GM19468 (cell line): ENCODE results near the gene SULT2B1.
"Not testable (repeated sequence)": the region's sequence is repeated elsewhere in the genome, so short reads cannot be mapped to it uniquely, and the experiment has no call there.

Experiments
- ATAC-seq: cut with Tn5 transposase; IDR thresholded peaks from one replicate; pipeline ENCODE4 v1.9.1; 2021; ENCODE audit warnings: mild to moderate bottlenecking, moderate library complexity, moderate number of reproducible peaks; ENCODE audit not compliant: unreplicated experiment; ENCODE audit errors: extremely low read depth

Gene SULT2B1

GRCh38 chr19:48631225-48631624 lies 79.3 kb downstream of the SULT2B1 start:
- no peak for ATAC-seq

DNA sequence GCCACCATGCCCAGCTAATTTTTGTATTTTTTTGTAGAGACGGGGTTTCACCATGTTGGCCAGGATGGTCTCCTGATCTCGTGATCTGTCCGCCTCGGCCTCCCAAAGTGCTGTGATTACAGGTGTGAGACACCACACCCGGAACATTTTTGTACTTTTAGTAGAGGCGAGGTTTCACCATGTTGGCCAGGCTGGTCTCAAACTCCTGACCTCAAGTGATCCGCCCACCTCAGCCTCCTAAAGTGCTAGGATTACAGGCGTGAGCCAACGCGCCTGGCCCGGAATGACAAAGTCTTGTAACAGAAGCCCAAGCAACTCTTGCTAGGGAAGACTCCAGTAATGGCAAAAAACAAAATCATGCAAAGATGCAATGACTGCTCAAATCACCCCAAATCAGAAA lies 80.3 kb downstream of the SULT2B1 start:
- ATAC-seq = not testable (repeated sequence)

- no peak for ATAC-seq
Observed at GRCh38 chr19:48632692-48633147, 80.7 kb downstream of the SULT2B1 start.

DNA sequence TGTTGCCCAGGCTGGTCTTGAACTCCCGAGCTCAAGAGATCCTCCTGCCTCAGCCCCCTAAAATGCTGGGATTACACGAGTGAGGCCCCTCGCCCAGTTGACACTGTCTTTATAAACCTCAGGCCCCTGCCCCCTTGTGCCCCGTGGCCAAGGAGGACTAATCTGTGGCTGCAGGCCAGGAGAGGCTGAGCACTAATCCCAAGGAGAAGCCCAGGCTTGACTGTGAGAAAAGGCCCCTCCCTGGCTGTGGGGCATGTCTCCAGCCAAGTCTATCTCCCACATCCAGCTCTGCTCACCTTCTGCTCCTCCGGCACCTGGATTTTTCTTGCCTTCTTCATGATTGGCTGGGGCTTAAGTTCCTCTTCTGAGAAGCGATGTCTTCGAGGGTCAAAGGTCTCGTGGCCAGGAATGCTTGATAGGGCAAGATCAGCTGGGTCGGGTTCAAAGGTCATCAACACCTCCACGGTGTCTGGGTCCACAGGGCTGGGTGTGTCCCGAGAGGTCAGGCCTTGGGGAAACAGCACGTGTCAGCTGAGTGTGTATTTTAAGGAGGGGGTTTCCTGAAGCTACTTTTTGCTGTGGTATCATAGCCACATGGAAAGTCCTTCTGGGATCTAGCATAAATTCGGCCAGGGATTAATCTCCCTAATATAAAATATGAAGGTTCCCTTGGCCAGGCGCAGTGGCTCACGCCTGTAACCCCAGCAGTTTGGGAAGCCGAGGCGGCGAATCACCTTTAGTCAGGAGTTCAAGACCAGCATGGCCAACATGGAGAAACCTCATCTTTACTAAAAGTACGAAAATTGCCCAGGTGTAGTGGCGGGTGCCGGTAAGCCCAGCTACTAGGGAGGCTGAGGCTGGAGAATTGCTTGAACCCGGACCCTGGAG lies 81.4 kb downstream of the SULT2B1 start:
- ATAC-seq = no peak

DNA sequence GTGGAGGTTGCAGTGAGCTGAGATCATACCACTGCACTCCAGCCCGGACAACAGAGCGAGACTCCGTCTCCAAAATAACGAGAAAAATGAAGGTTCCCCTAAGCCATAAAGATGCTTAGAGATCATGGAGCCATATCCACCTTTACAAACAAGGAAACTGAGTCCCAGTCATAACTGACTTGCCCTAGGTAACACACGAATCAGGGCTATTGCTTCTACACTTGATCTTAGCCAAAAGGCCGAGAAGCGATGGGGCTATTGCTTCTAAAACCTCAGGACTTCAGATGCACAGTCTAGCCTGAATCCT lies 82.0 kb downstream of the SULT2B1 start:
- no peak for ATAC-seq

DNA sequence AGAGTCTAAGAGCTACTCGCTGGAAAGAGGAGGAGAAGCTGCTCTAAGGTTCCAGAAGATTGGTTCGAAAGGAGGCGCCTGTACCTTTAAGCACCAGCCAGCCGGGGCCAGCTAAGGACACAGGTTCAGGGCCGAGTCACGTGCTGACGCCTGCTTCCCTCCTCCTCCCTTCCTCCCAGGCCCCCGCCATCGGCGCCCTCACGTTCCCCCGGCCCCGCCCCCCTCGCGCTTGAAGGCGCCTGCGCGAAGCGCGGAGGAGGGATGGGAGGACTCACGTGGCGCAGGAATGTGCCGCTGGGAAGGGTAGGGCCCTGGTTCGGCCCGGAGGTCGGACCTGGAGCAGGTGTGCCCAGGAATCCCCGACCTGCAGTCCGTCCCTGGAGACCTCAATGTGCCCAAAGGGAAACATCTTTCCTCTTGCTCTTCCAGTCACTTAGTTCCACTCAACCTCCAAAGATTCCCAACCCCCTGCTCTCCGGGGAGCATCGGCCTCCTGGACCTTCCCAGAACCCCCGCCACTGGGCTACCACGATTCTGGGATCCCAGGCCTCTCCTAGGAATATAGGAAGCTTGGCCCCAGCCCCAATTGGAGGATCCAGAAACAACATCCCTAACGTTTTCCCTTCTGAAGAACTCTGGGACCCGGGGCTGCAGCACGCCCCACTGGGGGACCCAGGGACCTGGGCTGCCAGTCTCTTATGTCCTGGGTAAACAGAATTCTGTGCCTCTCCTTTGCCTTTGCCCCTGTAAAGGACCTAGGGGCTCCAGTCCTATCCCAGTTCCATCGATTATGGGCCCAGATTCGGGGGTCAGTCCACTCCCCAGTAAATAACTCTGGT lies 82.7 kb downstream of the SULT2B1 start:
- ATAC-seq = no peak

GRCh38 chr19:48635263-48635965 lies 83.4 kb downstream of the SULT2B1 start:
- ATAC-seq = no peak

GRCh38 chr19:48635966-48636858 lies 84.2 kb downstream of the SULT2B1 start:
- no peak for ATAC-seq

DNA sequence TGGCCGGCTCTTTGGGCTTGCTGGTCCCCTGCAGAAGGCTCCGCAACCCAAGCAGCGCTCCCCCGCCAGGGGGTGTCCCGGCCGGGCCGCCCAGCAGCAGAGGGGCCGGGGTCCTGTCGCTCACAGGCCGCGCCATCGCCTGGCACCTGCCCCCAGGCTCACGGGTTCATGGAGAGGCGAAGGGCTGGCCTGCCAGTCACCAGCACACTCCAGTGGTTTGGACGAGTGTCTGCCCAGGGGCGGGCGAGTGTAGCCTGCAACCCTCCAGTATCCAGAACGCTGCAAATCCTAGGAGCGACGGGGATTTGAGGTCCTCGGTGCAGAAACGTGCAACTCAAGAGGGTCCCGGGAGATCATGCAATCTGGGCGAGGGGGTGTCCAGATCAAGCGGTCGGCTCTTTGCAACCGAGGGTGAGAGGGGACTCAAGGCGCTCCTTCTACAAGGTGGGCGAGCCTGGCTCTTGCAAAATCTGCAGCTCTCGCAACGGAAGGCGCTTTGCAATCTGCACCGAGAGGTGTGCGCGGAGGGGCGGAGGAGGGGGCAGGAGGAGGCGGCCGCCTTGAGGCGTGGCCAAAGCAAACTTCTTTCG lies 85.0 kb downstream of the SULT2B1 start, which contains the start of gene DBP:
Gene DBP, minus strand, starts transcription at position 521 of the 590 bp plus-strand sequence. Its CDS starts 385 bp downstream, at position 136.
- ATAC-seq = no peak

DNA sequence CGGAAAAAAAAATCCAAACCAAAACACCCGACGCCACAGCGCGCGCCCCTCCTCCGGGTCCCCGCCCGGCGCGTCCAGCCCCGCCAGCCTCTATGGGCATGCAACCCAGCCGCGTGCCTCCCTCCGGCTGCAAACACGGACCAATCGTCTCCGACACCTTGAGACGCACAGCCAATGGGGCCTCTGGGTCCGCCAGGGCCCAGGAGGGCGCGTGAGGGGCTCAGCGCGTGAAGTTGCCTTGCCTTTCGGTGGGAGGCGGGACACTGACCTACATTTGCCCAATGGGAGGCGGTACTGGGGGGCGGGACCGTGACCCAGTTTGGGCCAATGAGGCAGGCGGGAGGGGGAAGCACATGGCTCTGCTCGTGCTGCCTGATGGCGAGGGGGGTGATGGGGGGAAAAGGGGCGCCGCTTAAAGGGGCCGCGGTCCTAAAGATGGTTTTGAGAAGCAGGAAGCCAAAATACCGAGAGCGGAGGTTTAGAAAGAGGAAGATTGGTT lies 85.5 kb downstream of the SULT2B1 start:
- peak; percentile 58 for ATAC-seq

DNA sequence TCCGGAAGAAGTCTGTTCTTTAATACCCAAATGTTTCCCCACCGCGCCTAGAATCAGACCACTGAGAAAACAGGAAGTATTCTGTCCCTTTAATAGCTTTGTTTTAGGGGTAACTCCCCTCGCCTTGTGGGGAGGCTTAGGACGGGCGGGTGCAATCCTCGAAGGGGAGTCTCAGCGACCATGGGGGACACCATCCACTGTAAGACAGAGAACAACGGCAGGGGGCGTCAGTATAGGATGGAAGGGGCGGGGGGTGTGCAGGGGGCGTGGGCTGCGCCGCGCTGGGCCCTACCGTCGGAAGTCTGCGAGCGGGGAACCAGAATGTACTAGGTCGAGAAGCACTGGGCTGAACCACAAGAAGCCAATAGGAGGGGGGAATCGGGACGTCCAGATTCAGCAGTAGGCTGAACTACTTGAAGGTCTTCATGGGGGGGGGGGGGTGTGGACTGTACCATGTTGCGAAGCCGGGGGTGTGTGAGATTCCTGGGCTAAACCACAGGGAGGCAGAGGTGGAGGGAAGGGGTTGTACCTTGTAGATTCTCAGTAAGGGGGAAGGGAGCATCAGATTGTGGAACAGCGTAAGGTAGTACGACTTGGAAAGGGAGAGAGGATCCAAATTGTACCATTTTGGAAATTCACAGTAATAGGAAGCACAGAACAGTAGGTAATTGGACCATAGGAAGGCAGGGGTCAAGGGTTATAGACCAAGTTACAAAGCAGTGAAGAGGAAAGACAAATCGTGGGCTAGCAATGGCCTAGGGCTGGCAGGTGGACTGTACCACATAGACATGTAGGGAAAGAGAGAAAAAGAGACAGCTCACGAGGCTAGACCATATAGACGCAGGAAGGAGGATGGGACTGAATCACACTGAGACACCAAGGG lies 86.2 kb downstream of the SULT2B1 start:
- ATAC-seq = no peak

DNA sequence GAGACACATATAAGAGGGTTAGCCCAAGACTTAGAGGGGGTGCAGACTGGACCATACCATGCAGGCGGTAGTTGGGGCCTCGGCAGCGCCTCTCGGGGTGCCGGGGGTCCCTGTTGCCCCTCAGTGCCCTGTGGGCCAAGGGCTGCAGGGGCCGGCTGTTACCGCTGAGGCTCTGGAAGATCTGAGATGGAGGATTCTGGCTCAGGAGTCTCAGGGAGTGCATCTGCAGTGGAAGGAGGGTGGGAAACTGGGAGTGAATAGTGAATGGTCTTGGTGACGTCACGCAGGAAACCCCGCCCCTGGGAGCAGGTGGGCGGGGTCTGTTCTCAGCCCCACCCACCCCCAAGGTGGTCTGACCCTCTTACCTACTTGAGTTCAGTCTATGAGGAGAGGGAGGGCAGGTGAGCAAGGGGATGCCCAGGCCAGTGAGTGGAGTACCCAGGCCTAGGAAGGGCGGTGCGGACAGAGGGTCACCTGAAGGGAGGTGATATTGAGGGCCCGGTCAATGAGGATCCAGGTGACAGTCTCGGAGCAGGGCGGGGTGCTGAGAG lies 86.9 kb downstream of the SULT2B1 start:
- no peak for ATAC-seq

GRCh38 chr19:48639483-48640375 lies 87.8 kb downstream of the SULT2B1 start:
- ATAC-seq = no peak

- no peak for ATAC-seq
Observed at GRCh38 chr19:48641850-48642249, 89.9 kb downstream of the SULT2B1 start.

DNA sequence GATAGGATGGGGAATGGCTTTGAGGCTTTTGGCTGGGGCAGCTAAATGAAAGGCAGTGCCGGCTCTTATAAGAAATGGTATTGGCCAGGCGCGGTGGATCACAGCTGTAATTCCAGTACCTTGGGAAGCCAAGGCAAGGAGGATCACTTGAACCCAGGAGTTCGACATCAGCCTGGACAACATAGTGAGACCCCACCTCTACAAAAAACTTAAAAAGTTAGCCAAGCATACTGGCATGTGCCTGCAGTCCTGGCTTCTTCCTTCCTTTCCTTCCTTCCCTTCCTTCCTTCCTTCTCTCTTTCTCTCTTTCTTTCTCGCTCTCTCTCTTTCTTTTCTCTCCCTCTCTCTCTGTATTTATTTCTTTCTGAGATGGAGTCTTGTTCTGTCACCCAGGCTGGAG lies 90.9 kb downstream of the SULT2B1 start:
- ATAC-seq = no peak

DNA sequence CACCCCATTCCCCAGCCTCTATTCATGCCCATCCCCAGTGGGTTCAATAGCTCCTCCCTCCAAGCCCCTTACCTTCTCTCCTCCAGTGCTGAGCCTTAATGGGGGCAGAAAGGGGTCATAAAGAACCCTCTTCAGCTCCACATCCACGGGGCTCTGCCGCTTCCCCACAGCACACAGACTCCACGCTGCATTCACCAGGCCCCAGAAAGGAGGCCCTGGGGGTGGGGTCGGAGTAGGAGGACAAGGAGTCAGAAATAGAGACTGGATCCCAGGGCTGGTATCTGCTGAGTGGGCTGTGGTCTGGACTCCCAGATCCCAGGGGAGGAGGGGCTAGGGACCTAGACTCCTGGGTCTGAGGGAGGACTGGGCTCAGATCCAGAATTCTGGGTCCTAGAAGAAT lies 92.4 kb downstream of the SULT2B1 start:
- no peak for ATAC-seq
